Superior temporal gyrus (tissue), 1 donor: ENCODE data around the gene JUN.

ENCODE experiments used
- DNase-seq: peaks from one replicate; pipeline ENCODE4 v3.0.0-alpha.2; 2016; ENCODE audit errors: extremely low spot score

JUN gene

DNA sequence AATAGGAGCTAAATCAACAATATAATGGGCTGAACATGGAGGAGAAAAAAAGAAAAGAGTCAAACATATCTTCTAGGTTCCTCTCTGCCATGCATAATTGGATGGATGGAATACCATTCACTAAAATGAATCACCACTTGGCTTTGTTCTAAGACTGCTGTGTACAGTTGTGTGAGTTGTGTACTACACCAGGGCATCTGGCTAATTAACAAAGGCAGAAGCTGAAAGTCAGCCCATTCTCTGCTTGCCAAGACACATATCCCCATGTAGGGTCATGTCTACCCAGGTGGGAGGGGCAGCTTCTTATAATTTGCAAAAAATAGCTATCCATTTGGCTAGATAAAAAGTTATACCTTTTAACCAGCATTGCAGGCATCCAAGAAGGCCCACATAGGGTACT lies 21.0 kb downstream of the JUN start:
- DNase-seq: no peak

GRCh38 chr1:58755468-58755872 lies 28.4 kb downstream of the JUN start:
- no peak for DNase-seq

DNA sequence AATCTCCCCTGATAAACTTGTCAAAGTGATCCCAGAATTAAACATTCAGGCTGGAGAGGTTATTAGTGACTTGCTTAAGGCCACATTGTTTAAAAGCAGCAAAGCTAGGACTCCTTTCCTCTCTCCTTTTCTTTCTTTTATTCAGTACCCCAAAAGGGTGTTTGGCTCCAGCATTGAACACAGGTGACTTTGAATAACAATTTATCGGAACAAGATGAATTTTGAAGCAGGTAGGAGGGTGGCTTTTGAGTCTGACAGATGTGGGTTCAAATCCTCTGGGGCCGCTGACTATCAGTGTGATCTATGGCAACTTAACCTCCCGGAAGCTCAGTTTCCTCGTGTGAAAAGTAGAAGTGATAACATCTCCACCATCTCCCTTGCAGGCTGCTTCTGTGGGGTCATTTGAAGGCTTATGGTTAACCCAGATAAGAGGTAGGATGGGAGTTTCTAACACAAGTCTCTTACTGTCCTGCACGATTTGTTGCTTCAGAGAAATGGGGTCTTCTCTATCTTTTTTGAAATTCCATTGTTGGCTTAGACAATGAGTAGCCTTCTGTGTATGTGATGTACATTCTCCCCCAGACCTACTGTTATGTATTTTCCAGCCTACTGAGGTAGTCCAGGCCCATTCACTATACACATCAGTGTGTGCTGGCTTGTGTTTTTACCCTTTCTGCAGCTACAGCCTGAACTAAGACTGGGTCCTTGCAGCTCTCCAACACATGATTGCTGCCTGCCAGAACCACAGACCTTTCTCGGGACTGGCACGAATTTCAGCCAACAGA lies 29.0 kb downstream of the JUN start:
- DNase-seq: no peak

GRCh38 chr1:58754073-58754613 lies 29.7 kb downstream of the JUN start:
- no peak for DNase-seq

DNA sequence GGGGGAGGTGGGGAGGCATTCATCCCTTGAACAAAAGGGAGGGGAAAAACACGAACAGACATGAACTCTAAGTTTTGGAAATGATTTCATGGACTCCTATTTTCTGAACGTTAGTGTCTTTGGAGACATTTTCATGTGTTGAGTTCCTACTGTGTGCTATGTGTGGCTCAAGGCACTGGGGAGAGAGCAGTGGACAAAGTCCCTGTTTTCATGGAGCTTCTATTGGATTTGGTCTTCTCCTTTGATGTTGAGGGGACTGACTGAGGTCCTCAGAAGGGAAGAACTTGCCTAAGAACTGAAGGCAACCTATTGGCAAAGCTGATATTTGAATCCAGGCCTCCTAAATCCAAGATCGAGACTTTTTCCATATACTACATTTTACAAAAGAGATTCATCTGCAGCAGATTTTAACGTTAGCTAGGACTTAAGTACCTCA lies 30.4 kb downstream of the JUN start:
- no peak for DNase-seq

DNA sequence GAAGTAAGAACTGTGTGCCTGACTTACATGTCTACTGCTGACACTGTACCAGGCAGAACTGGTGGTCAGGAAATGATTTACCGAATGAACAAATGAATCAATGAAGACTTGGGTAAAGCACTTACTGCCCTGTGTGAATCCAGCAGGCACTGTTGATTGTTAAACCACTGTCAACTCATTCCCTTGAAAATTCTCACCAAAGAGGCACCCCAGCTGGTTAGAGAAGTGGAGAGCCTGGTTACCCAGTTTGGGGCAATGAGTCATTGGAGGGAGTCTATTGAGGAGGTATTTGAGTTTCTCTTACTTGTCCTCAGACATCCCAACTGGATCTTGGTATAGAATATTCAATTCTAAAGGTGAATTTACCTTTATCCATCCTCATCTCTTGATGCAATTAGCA lies 34.2 kb downstream of the JUN start:
- DNase-seq: no peak

DNA sequence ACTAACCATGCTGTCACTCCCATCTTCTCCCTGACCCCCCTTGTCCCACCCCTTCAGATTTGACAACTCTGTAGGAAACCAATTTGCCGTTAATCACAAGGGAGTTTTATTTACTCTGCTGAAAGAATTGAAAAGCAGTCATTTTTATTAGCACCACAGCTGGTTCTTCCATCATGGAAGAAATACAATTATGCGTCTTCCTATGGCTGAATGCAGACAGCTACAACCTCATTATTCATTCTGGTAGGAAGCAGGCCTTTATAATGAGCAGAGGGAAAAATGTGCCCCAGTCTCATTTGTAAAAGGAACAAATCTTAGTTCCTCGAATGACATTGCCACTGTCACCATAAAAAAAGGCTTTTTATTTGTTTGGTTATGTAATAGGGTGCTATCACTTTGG lies 35.2 kb downstream of the JUN start:
- DNase-seq: no peak

- DNase-seq: no peak
These were observed 37.1 kb downstream of the JUN start for GRCh38 chr1:58746757-58747156.

DNA sequence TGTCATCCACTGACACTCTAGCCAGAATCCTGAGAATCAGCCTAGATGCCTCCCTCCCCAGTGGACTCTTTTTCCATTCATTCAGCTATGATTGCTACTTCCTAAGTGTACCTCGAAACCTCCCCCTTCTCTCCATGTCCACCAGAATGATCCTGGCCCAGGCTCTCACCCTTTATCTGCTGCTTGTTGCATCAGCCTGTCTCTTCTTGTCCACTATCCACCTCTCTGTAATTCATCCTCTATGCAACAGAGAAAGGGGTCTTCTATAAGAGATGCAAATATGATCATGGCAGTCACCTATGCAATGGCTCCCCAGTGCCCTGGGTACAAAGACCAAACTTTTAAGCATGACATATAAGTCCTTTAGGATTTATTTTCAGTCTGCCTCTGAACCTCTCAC lies 37.7 kb downstream of the JUN start:
- no peak for DNase-seq

DNA sequence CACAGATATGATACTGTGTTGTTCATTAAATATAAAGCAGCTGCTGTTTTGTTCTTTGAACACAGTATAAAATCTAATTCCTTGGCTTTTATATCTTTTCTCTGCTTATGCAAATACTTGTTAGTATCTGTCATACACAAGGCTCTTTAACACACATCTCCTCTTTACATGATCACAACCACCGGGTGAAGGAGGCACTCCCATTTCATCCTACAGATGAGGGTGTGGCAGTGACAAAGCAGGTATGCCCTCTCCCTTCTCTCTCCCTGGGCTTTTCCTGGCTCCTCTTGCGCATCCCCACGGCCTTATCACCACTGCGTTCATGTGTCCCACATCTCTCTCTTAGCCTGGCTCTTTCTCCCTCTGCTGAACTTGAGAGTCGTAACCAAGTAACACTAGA lies 38.2 kb downstream of the JUN start:
- no peak for DNase-seq

- no peak for DNase-seq
These were observed 38.7 kb downstream of the JUN start for GRCh38 chr1:58745117-58745516.

DNA sequence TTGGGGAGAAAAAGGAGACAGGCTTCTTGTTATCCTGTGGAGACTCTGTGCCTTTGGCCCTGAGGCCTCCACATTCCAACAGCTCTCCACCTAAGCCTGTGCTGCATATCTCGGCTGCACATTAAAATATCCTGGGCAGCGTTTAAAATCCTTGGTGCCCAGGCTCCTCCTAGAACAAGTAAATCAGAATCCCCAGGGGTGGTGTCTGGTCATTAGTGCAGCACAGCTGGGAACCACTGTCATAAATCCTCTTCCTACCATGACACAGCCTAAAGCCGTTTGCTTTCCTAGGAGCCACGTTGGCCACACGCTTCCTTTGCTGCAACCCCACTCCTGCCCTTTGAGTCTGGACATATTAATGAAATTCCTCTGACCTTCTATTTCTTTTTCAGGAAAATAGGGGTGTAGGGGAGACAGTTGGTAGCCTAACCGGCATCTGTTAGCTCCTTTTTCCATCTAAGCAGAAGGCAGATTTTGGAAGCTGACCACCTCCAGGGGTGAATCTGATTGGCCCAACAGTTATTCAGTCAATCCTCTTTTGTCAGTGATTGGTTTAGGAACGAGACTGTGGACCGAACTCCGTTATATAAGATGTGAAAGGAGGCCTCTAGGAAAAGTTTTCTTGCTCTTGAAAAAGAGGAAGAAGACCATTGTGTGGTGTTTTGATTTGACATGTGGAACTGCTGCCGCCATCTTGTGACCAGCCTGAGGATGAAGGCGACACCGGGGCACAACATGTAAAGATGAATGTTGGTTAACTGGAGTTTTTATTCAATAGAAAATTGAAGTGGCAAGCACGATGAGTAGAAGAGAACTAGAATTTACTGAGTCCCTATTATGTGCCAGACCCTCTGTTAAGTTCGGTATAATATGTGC lies 41.9 kb downstream of the JUN start:
- no peak for DNase-seq

GRCh38 chr1:58739856-58740466 lies 43.9 kb downstream of the JUN start:
- DNase-seq: peak; percentile 94

- DNase-seq: no peak
These were observed 45.0 kb downstream of the JUN start for GRCh38 chr1:58738876-58739275.

DNA sequence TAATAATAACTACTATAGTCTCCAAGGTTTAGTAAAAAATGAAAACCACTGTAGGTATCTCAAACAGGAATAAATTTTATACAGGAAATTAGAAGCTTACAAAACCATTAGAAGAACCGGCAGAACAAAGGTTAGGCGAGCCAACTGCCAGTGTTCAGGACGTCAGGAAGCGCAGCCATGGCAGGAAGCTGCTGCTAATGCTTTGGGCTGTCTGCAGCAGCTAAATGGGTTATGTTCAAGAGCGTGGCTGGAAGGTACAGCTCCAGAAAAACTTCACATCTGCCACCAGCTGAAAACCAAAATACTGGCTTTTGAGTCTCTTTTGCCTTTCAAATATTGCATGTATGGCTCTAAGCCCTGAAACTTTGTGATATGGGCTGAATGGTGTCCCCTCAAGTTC lies 48.3 kb downstream of the JUN start:
- no peak for DNase-seq

- DNase-seq: no peak
These were observed 49.2 kb downstream of the JUN start for GRCh38 chr1:58734630-58735029.

DNA sequence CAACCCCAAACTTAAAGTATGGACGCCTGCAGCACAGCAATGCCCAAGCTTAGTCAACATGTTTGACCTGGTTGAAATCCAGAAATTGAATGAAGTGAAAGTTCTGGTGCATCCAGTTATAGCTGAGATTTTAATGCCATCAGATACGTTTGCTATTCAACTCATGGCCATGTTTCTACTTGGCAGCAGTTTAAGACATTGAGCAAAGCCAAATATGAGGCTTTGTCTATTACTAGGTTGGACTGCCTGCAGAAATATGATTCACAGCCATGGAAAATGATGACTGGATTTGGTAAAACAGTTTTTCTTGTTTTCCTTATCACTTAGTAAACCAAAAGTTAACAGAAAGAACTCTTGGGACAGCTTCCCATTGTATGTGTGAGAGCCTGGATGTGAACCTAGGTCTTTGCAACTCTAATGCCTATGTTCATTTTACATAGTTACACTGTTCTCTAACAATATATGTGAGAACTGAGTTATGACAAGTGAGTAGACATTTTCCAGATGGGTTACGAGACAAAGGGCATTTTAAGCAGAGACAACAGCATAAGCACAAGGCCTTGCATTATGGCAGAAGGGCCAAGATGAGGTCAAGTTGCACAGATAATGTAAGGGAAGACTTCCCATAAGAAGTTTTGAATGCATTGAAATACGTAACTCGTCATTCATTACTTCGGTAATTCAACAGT lies 51.6 kb downstream of the JUN start:
- DNase-seq: no peak
